T follicular helper cell (primary cell): ENCODE data around the gene SLC37A1.

Source experiments
- DNase-seq: peaks from one replicate; pipeline ENCODE4 v3.0.0-alpha.2; 2020; ENCODE audit warnings: low read depth

The SLC37A1 gene

GRCh38 chr21:42578761-42579415 is 65.2 kb downstream of the SLC37A1 start:
- DNase-seq, result no peak

DNA sequence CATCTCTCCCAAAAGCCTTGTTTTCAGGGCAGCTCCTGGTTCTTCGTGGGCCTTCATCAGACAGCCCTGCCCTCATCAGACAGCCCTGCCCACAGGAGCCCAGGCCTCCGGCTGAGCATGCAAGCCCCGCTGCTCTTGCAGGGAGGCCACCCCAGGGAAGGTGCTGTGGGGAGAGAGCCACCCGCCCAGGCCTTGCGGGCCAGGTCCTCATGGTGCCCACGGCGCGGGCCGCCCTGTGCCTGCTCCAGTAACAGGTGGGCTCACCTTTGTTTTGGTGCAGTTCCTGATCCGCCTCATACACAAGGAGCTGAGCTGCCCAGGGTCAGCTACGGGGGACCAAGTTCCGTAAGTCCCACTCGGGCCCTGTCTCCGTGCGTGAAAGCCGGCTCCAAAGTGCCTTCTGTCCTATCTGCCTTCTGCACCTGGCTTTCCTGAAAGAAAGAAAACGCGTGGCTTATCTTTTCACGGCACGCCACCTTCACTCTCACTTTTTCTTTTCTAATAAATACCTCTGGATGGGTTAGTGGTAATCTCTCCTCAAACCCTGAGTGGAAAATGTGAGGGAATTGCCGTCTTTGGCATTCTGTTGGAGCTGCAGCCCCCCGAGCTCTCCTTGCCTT is 65.9 kb downstream of the SLC37A1 start:
- DNase-seq, result no peak

- no peak for DNase-seq
Measured at GRCh38 chr21:42580076-42580792, 66.6 kb downstream of the SLC37A1 start.

DNA sequence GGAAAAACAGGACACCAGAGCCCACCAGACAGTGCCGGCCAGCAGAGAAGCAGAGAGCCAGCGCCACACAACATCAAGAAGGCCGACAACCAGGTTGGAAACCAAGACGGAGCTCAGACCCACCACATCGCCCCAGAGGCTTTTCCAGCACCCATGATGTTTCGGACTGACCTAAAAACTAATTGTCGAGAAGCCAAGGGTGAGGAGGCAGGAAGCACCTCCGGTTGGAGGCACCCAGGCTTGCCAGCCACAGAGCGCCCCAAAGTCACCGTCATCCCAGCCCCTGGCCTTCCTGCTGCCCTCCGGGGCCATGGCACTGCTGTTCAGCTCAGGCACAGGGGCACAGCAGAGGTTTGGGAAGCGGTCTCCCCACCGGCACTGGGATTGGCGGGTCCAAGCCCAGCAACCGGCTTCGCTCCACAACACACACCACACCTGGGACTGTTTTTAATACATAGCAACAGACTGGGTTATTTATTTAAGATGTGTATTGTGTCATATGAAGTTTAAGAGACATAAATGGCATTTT is 67.2 kb downstream of the SLC37A1 start:
- DNase-seq, result no peak

- no peak for DNase-seq
Measured at GRCh38 chr21:42581336-42581992, 67.8 kb downstream of the SLC37A1 start.

DNA sequence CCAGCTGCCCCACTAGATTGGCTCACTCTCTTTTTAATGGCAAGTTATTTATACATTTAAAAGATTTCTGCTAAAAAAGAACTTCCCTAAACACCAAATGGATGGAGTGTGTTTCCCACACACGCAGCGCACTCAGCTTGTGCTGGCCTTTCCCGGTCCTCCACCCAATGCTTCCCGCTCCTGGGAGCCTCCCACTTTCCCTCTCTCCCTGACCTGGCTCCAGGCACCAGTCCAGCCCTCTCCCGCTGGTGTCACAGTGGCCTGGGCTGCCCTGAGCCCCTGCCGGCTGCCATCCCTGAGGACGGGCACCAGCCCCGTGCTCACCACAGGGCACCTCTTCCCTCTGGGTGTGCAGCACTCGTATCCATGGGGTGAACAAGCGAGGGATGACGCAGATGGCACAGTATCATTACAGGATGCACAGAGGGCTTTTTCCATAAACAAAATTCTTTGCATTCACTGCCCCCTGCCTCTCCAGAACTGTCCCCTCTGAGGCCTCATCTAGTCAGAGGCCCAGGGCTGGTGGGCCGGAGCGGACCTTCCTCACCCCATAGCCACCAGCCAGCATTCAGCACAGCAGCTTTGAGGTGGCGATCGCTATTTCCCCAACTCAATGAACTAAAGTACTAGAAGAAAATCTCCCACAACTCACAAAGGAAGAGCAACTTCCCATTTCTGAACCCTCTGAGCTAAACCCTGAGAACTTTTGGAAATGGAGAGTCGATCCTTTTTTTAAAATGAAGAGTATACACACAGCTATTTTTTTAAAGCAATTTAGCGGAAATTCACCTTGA is 68.5 kb downstream of the SLC37A1 start:
- DNase-seq, result no peak

DNA sequence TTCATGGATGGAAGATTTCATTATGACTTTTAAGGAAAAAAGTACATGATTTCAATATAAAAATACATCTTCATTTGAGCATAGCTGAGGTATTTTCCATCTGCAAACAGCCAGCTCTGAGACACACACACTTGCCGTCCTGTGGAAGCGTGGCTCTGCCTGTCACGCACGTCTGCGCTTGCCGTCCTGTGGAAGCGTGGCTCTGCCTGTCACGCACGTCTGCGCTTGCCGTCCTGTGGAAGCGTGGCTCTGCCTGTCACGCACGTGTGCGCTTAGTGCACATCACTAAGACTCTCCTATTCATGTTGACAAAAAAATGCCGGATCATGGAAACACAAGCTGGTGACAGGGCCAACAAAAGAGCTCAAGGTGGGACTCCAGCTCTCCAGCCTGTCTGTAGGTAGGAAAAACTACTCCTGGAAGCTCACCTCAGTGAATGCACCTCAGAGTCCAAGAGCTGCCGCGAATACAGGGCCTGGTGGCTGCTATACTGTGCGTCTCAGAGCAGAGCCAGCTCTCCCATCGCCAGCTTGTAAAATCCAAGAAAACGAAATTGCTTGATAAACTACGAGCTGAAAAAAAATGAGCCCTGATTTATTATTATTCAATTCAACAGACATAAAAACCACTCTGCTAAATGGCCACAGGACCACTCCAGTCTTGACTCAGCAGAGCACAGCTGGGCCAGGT is 69.3 kb downstream of the SLC37A1 start:
- DNase-seq, result no peak

DNA sequence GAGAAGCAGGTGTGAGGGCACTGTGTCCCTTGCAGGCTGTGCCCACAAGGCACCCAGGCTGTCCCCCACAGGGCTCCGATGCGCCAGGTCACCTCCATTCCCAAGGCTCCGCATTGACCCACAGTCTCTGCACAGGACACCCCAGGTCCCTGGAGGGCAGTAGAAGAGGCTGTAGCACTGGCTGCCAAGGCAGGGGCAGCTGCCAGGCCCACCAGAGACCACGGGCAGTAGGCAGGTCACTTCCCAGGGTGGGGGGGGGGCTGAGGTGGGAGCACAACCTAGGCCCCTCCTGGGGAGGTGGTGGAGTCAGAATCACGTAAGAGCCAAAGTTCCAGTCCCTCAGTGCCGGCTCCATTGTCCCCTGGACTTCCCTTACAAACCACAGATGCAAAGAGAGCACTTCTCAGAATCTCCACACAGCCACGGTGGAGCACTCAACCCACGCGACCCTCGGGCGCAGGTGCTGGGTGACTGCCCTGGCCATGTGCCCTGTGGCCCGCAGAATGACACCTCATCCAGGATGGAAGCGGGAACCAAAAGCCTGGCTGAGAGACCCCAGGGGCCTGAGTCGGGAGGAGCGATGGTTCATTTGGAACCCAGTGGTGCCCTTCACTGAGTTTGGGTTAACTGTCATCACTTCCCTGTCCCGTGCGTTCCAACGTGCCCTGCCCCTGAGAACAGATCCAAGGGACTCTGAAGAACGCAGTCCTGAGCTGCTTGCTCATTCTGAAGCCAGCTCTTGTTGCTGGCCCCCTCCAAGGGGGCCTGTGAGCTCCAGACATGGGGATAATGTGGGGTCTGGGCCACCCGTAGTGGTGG is 70.0 kb downstream of the SLC37A1 start:
- no peak for DNase-seq

DNA sequence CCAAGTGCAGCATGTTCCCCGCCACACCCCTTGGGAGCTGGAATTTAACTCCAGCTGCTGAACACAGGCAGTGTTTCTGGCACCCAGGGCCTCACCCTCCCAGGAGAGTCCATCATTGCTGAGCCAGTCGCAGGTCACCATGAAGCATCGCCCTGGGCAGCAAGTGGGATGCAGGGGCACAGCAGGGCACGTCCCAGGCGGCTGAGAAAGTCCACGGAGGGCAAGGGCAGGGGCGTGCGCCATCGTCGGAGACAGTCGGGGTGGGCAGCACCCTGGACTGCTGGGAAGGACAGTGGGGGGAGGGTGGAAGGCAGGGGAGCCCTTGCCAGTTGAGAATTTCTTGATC is 70.6 kb downstream of the SLC37A1 start:
- DNase-seq, result no peak

GRCh38 chr21:42585881-42586280 is 72.2 kb downstream of the SLC37A1 start:
- no peak for DNase-seq

DNA sequence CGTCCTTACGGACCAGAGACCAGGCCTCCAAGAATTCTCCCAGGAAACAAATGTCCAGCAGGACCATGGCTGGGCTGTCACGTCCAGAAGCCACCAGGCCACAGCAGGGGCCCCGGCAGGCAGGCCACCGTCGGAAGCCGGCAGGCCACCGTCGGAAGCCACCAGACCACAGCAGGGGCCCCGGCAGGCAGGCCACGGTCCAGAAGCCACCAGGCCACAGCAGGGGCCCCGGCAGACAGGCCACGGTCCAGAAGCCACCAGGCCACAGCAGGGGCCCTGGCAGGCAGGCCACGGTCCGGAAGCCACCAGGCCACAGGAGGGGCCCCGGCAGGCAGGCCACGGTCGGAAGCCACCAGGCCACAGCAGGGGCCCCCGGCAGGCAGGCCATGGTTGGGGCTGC is 72.8 kb downstream of the SLC37A1 start:
- DNase-seq, result no peak

DNA sequence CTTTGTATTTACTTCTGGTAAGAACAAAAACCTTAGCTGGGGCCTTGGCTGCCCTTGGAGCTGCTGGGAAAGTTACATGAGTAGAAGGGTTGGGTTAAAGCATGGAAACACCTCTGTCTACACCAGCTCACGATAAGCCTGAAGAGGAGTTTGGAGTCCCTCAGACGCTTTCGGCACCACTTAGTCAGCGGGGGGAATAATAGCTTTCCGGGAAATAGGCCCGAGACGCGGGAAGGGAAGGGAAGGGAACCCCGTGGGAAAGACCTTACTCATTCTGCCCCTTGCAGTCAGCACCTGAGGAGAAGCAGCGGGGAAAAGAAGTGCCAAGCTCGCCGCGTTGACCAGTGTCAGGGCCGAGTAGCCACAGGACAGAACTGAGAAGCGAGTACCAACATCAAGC is 73.4 kb downstream of the SLC37A1 start:
- no peak for DNase-seq

GRCh38 chr21:42590431-42591131 is 76.9 kb downstream of the SLC37A1 start:
- no peak for DNase-seq

DNA sequence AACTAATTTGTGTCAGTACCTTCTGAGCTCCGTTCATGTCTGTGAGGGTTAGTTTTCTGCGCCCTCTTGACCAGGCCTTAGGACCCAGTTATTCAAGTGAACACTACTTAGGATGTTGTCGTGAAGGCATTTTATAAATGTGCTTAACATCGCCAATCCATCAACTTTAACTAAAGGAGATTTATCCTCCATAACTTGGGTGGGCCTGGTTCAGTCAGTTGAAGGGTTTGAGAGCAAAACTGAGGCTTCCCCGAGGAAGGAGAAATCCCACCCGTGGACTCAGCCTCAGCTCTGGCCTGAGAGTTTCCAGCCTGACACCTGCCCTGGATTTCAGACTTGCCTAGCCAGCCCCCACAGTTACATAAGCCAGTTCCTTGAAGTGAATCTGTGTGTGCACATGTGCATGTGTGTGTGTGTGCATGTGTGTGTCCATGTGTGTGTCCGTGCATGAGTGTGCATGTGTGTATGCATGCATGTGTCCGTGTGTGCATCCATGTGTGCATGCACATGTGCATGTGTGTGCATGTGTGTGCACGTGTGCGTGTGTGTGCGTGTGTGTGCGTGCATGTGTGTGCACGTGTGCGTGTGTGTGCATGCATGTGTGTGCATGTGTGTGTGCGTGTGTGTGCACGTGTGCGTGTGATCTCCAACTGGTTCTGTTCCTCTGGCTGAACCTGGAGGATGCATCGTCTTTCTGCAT is 77.7 kb downstream of the SLC37A1 start:
- DNase-seq, result no peak

GRCh38 chr21:42592156-42592820 is 78.6 kb downstream of the SLC37A1 start:
- no peak for DNase-seq

DNA sequence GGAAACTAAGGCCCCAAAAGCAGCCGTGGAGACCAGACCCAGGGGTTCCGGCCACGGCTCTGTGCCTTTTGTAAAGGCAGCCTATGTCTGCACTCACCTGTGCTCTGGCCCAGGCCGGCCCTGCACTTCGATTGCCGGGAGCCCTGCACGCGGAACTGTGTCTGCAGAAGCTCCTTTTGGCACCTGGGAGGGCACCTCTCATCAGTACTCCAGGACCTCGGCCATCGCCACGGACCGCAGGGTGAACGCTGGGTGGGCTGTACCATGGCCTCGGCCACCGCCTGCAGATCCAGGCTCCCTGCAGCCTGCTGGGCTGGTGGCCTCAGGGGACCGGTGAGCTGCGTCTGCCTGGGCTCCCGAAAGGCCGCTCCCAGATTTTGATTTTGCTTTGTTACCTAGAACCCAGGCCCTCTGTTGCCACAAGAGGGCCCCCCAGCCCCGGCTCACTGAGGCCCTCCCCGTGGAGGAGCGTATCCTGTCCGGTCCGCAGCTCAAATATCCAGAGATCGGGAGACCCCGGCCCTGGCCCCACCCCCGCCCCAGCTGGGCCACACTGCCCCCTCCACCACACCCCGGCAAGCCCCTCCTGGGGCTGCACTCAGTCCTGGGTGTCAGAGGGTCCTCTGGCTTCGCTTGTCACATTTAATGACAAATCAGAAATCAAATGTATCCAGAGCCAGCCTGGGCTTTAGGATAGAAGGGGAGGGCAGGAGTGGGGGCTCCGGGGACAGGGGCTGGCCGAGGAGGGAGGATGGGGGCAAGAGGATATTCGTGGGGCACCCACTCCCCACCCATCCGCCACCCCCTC is 79.6 kb downstream of the SLC37A1 start:
- peak; percentile 45 for DNase-seq

DNA sequence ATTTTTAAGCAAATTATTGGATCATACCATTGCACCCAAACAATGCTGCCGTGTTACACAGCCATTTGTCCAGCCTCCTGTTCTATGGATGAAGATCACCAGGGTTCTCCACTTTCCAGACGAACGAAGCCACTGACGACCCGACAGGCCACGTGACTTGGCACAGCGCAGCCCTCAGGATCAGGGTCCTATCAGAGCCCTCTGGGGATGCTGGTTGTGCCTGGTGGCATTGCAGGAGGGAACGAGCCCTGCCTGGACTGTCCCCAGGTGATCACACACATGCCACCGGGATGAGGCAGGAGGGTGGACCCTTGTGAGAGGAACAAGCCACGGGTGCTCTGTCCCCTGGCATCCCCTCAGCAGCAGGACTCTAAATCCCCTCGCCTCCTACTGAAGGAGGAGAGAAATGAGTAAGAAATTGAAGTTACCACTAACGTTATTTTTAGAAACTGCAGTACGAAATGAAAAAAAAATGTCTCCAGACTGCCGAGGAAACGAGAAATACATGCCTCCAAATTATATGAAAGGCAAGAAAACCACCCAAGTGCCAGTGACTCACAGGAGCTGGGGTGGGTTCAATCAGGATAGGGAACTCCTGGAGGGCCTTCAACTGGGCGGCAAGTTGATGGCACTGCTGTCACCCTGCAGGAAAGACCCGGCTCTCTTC is 81.1 kb downstream of the SLC37A1 start:
- no peak for DNase-seq
